ENCODE data around the gene USP17L11. TPM values are rescaled to one million over a fixed set of nuclear protein-coding genes. Genes with fewer than 3 reads are reported as not detected.

Gene USP17L11
- total RNA-seq, 1 experiment from 2014 or later = not detected

Other genes starting within 250 kb of the USP17L11 start
- not detected in 2 replicates for gene FAM90A26, start 45.0 kb upstream of the USP17L11 start, total RNA-seq (2014; rRNA removed; shearing (Covaris generic))
- not detected in 2 replicates for gene USP17L10, start 4.7 kb upstream of the USP17L11 start, total RNA-seq (2014; rRNA removed; shearing (Covaris generic))
- gene USP17L12, start 4.7 kb downstream of the USP17L11 start, total RNA-seq (2014; rRNA removed; shearing (Covaris generic)) = not detected in 2 replicates
- not detected in 2 replicates for gene USP17L13, start 9.5 kb downstream of the USP17L11 start, total RNA-seq (2014; rRNA removed; shearing (Covaris generic))
- not detected in 2 replicates for gene USP17L15, start 19.0 kb downstream of the USP17L11 start, total RNA-seq (2014; rRNA removed; shearing (Covaris generic))
- not detected in 2 replicates for gene USP17L17, start 28.5 kb downstream of the USP17L11 start, total RNA-seq (2014; rRNA removed; shearing (Covaris generic))
- not detected in 2 replicates for gene USP17L18, start 33.2 kb downstream of the USP17L11 start, total RNA-seq (2014; rRNA removed; shearing (Covaris generic))
- gene USP17L19, start 38.0 kb downstream of the USP17L11 start, total RNA-seq (2014; rRNA removed; shearing (Covaris generic)) = not detected in 2 replicates
- not detected in 2 replicates for gene USP17L20, start 42.7 kb downstream of the USP17L11 start, total RNA-seq (2014; rRNA removed; shearing (Covaris generic))
- gene USP17L21, start 47.5 kb downstream of the USP17L11 start, total RNA-seq (2014; rRNA removed; shearing (Covaris generic)) = not detected in 2 replicates
- not detected in 2 replicates for gene USP17L22, start 52.2 kb downstream of the USP17L11 start, total RNA-seq (2014; rRNA removed; shearing (Covaris generic))
- not detected in 2 replicates for gene USP17L24, start 109.8 kb downstream of the USP17L11 start, total RNA-seq (2014; rRNA removed; shearing (Covaris generic))
- gene USP17L25, start 114.5 kb downstream of the USP17L11 start, total RNA-seq (2014; rRNA removed; shearing (Covaris generic)) = not detected in 2 replicates
- gene USP17L26, start 119.3 kb downstream of the USP17L11 start, total RNA-seq (2014; rRNA removed; shearing (Covaris generic)) = not detected in 2 replicates
- gene USP17L5, start 124.0 kb downstream of the USP17L11 start, total RNA-seq (2014; rRNA removed; shearing (Covaris generic)) = not detected in 2 replicates
- not detected in 2 replicates for gene USP17L27, start 128.7 kb downstream of the USP17L11 start, total RNA-seq (2014; rRNA removed; shearing (Covaris generic))
- not detected in 2 replicates for gene USP17L28, start 133.5 kb downstream of the USP17L11 start, total RNA-seq (2014; rRNA removed; shearing (Covaris generic))
- not detected in 2 replicates for gene USP17L29, start 138.2 kb downstream of the USP17L11 start, total RNA-seq (2014; rRNA removed; shearing (Covaris generic))
- gene USP17L30, start 147.7 kb downstream of the USP17L11 start, total RNA-seq (2014; rRNA removed; shearing (Covaris generic)) = not detected in 2 replicates
- gene DEFB131A, start 229.0 kb downstream of the USP17L11 start, total RNA-seq (2014; rRNA removed; shearing (Covaris generic)) = not detected in 2 replicates

All from SJCRH30 (cell line).